Activated naive CD8-positive, alpha-beta T cell treated with anti-CD3 and anti-CD28 coated beads, Interleukin-2, amount 50 U/mL, for 24 hours (primary cell): ENCODE results near the gene CYTIP.
"Not testable (repeated sequence)": the region's sequence is repeated elsewhere in the genome, so short reads cannot be mapped to it uniquely, and the experiment has no call there.

Source experiments
- ATAC-seq: fragments of 150-1000 bp; cut with Tn5 transposase; one replicate; pipeline ENCODE4 v1.10.0; 2021
- DNase-seq: peaks from one replicate; pipeline ENCODE4 v3.0.0; 2021
- H3K27ac Mint-ChIP-seq: one replicate; pipeline ENCODE4 v1.8.0; 2021; ENCODE audit warnings: mild to moderate bottlenecking, mixed read lengths
- H3K27me3 Mint-ChIP-seq: one replicate; pipeline ENCODE4 v1.8.0; 2021; ENCODE audit warnings: mixed read lengths
- H3K36me3 Mint-ChIP-seq: one replicate; pipeline ENCODE4 v1.8.0; 2021; ENCODE audit warnings: low read depth, mixed read lengths
- H3K4me1 Mint-ChIP-seq: one replicate; pipeline ENCODE4 v1.8.0; 2021; ENCODE audit warnings: mixed read lengths
- H3K4me3 Mint-ChIP-seq: one replicate; pipeline ENCODE4 v1.8.0; 2021; ENCODE audit warnings: mild to moderate bottlenecking, moderate library complexity, mixed read lengths
- H3K9me3 Mint-ChIP-seq: one replicate; pipeline ENCODE4 v1.8.0; 2021; ENCODE audit warnings: mixed read lengths

The CYTIP gene

DNA sequence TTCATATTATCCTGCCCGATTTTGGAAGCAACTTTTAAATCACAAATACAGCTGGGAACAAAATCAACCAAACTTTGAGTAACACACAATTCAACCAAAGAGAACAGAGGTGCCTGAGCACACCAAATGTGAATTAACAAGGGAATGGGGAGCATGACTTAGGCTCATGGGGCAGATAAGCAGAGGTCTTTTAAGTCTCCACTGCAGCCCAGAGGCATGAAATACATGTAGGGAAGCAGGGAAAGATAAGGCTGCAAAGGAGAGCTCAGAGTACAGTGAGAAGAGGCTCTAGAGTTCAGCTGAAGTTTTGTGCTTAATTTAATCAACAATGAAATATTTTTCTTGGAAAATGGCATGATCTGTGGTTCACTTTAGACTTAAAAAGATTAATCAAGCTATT is 49.0 kb downstream of the CYTIP start:
- ATAC-seq (no peak), DNase-seq (no peak)
- no peaks in the 10 kb centered on the region for H3K27me3 Mint-ChIP-seq
- no peaks in the 10 kb centered on the region for H3K4me1 Mint-ChIP-seq
- peaks cover 24% of the 10 kb centered on the region for H3K36me3 Mint-ChIP-seq
- no peak overlapping the region for H3K27ac Mint-ChIP-seq
- H3K9me3 Mint-ChIP-seq, result peaks cover 26% of the 10 kb centered on the region
- no peak overlapping the region for H3K4me3 Mint-ChIP-seq

DNA sequence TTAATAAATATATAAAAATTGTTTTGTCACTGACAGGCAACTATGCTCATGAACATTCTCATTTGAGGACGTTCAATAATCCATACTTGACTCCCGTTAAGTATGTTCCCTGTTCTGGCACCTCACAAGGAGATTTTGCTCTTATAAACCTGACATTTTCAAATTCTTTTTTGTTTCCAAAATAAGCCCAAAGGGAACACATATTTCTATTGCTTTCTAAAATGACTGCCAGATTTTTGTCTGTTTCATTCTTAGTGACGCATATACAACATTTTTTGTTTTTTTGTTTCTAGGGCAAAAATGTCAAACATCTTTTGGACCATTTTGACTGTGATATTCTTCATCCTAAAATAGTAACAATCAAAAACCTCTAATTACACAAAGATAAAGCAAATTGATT is 50.5 kb downstream of the CYTIP start:
- peaks cover 13% of the 10 kb centered on the region for H3K36me3 Mint-ChIP-seq
- no peaks in the 10 kb centered on the region for H3K4me1 Mint-ChIP-seq

DNA sequence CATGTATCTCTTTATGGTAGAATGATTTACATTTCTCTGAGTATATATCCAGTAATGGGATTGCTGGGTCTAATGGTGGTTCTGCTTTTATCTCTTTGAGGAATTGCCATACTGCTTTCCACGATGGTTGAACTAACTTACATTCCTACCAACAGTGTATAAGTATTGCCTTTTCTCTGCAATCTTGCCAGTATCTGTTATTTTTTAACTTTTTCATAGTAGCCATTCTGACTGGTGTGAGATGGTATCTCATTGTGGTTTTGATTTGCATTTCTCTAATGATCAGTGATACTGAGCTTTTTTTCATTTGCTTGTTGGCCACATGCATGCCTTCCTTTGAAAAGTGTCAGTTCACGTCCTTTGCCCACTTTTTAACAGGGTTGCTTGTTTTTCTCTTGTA is 55.1 kb downstream of the CYTIP start:
- ATAC-seq (no peak), DNase-seq (no peak)
- Mint-ChIP-seq H3K4me1 (peaks cover 21% of the 10 kb centered on the region), H3K36me3 (peaks cover 16% of the 10 kb centered on the region), H3K27ac (no peak overlapping the region), H3K4me3 (no peak overlapping the region), H3K27me3 (no peaks in the 10 kb centered on the region), H3K9me3 (peaks cover 38% of the 10 kb centered on the region)

More for the DNA sequence above, 50.5 kb downstream of the CYTIP start:
- DNase-seq, result no peak
- Mint-ChIP-seq H3K9me3 (peaks cover 31% of the 10 kb centered on the region), H3K4me3 (no peak overlapping the region), H3K27me3 (no peaks in the 10 kb centered on the region), H3K27ac (no peak overlapping the region)
- no peak for ATAC-seq

DNA sequence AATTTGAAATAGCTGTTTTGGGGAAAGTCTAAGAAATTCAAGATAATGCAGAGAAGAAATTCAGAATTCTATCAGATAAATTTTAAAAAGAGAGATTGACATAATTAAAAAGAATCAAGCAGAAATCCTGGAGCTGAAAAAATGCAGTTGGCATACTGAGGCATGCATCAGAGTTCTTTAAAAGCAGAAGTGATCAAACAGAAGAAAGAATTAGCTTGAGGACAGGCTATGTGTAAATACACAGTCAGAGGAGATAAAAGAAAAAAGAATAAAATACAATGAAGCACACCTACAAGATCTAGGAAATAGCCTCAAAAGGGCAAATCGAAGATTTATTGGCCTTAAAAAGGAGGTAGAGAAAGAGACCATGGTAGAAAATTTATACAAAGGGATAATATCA is 57.1 kb downstream of the CYTIP start:
- Mint-ChIP-seq H3K27me3 (no peaks in the 10 kb centered on the region), H3K27ac (no peak overlapping the region), H3K4me3 (no peak overlapping the region), H3K36me3 (peaks cover 12% of the 10 kb centered on the region), H3K4me1 (peaks cover 22% of the 10 kb centered on the region), H3K9me3 (peaks cover 35% of the 10 kb centered on the region)
- no peak for DNase-seq
- ATAC-seq, result no peak

DNA sequence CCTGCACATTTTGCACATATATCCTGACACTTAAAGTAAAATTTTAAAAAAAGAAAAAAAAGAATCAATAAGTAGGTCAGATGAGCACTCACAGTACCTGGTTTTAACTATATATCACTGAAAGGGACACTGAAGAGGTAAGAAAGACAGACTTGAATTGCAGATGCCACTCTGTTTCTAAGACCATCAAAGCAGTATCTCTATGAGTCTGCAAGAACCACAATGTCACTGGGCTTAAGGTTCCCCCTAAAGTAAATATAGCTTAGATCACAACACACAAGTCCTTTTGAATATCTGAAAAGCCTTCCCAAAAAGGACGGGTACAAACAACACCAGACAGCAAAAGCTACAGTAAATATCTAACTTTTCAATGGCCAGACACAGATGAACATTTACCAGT is 57.6 kb downstream of the CYTIP start:
- Mint-ChIP-seq H3K9me3 (peaks cover 30% of the 10 kb centered on the region), H3K4me1 (peaks cover 27% of the 10 kb centered on the region), H3K36me3 (peaks cover 12% of the 10 kb centered on the region), H3K4me3 (no peak overlapping the region), H3K27ac (no peak overlapping the region), H3K27me3 (no peaks in the 10 kb centered on the region)
- ATAC-seq (no peak), DNase-seq (no peak)

DNA sequence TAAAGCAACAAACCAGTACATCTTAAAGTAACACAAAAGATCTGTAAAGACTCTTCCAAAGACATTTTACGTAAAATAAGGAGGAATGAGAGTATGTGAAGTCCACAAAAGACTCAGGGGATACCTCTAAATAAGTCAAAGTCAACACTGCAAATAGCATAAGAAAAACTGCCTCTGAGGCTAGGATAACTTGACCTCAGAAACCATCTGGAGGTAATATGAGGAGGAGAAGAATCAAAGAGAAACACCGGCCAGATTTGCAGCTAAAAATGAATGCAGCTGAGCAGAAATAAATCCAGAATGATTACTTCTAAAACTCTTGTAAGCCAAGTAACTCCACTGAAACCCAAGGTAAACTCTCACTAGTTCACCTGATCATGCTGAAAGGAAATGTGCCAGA is 66.0 kb downstream of the CYTIP start:
- Mint-ChIP-seq H3K4me1 (peaks cover 31% of the 10 kb centered on the region), H3K4me3 (no peak overlapping the region), H3K27ac (no peak overlapping the region), H3K9me3 (peaks cover 21% of the 10 kb centered on the region), H3K36me3 (peaks cover 30% of the 10 kb centered on the region), H3K27me3 (no peaks in the 10 kb centered on the region)
- no peak for DNase-seq
- no peak for ATAC-seq

DNA sequence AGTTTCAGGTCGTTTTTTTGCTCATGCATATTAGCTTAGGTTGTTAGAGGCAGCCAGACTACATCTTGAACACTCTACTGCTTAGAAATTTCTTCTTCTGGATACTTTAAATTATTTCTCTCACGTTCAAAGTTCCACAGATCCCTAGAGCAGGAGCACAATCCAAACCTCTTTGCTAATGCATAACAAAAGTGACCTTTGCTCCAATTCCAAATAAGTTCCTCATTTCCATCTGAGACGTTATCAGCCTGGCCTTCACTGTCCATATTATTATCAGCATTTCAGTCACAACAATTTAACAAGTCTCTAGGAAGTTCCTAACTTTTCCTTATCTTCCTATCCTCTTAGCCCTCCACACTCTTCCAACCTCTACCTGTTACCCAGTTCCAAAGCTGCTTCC is 67.8 kb downstream of the CYTIP start:
- peaks cover 21% of the 10 kb centered on the region for H3K9me3 Mint-ChIP-seq
- ATAC-seq (no peak), DNase-seq (no peak)
- peaks cover 26% of the 10 kb centered on the region for H3K36me3 Mint-ChIP-seq
- H3K27me3 Mint-ChIP-seq, result no peaks in the 10 kb centered on the region
- H3K27ac Mint-ChIP-seq, result no peak overlapping the region
- peaks cover 22% of the 10 kb centered on the region for H3K4me1 Mint-ChIP-seq
- no peak overlapping the region for H3K4me3 Mint-ChIP-seq

DNA sequence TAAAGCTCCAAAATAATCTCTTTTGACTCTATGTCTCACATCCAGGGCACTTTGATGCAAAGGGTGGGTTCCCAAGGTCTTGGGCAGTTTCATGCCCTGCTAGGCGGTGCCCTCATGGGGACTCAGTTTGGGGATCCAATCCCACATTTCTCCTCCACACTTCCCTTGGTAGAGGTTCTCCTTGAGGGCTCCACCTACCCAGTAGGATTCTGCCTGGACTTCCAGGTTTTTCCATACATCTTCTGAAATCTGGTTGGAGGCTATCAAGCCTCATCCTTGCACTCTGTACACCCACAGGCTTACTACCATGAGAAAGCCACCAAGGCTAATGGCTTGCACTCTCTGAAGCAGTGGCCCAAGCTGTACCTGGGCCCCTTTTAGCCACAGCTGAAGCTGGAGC is 68.5 kb downstream of the CYTIP start:
- Mint-ChIP-seq H3K27ac (no peak overlapping the region), H3K9me3 (peaks cover 21% of the 10 kb centered on the region), H3K4me3 (no peak overlapping the region), H3K36me3 (peaks cover 26% of the 10 kb centered on the region), H3K4me1 (peaks cover 15% of the 10 kb centered on the region), H3K27me3 (no peaks in the 10 kb centered on the region)
- no peak for ATAC-seq
- DNase-seq, result no peak

DNA sequence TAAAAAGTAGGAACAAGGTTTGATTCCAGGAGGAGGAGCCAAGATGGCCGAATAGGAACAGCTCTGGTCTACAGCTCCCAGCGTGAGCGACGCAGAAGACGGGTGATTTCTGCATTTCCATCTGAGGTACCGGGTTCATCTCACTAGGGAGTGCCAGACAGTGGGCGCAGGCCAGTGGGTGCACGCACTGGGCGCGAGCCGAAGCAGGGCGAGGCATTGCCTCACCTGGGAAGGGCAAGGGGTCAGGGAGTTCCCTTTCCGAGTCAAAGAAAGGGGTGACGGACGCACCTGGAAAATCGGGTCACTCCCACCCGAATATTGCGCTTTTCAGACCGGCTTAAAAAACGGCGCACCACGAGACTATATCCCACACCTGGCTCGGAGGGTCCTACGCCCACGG is 75.4 kb downstream of the CYTIP start:
- not testable (repeated sequence) for H3K36me3 Mint-ChIP-seq, ATAC-seq, H3K4me3 Mint-ChIP-seq, DNase-seq, H3K9me3 Mint-ChIP-seq, H3K27ac Mint-ChIP-seq, H3K27me3 Mint-ChIP-seq
- peaks cover 33% of the 10 kb centered on the region for H3K4me1 Mint-ChIP-seq

DNA sequence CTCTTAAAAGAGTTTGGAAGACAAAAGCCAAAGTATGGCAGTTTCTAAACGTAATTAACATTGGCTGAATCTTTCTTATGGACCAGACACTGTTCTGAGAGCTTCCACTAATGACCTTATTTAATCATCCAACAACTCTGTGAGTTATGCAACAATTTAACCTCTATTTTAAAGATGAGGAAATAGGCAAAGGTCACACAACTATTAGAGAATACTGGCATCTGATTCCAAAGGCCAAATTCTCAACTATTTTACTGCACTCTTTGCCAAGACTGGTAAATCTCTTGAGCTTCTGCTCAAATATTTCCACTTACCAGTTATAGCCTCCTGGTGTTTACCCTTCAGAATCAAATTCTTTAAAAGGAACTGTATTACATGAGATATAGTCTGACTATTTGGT is 76.2 kb downstream of the CYTIP start:
- no peak for DNase-seq
- Mint-ChIP-seq H3K36me3 (peaks cover 15% of the 10 kb centered on the region), H3K9me3 (peaks cover 16% of the 10 kb centered on the region), H3K4me1 (peaks cover 41% of the 10 kb centered on the region), H3K27ac (no peak overlapping the region), H3K27me3 (no peaks in the 10 kb centered on the region), H3K4me3 (no peak overlapping the region)
- no peak for ATAC-seq
